Suprapubic skin (tissue), 4 donors: ENCODE measurements around the gene HSP90AB1. TPM values are rescaled to one million over a fixed set of nuclear protein-coding genes. Genes with fewer than 3 reads are reported as not detected.

Experiments
- DNase-seq, 2 donors: peaks; one replicate each; pipeline ENCODE4 v3.0.0-alpha.2; 2019; ENCODE audit warnings: low spot score in 2 of 2
- H3K27ac ChIP-seq: fragments of 200-600 bp; sonication (generic); one replicate; pipeline ENCODE4 v1.5.1; 2019
- H3K27me3 ChIP-seq: fragments of 200-600 bp; sonication (generic); one replicate; pipeline ENCODE4 v1.5.1; 2019
- H3K36me3 ChIP-seq: fragments of 200-600 bp; sonication (generic); one replicate; pipeline ENCODE4 v1.5.1; 2019
- H3K4me1 ChIP-seq: fragments of 200-600 bp; sonication (generic); one replicate; pipeline ENCODE4 v1.5.1; 2019
- H3K4me3 ChIP-seq: fragments of 200-600 bp; sonication (generic); one replicate; pipeline ENCODE4 v1.5.1; 2019; ENCODE audit warnings: mild to moderate bottlenecking
- H3K9me3 ChIP-seq: fragments of 200-600 bp; sonication (generic); one replicate; pipeline ENCODE4 v1.5.1; 2019
- CTCF ChIP-seq, 2 donors: fragments of 200-600 bp in 1 of 2; fragments of 450-650 bp in 1 of 2; sonication (generic) in 1 of 2; IDR thresholded peaks; one replicate each; pipeline ENCODE4 v1.5.1; 2016 to 2019; ENCODE audit warnings: antibody characterized with exemption in 2 of 2, mild to moderate bottlenecking in 1 of 2, moderate library complexity in 1 of 2
- EP300 ChIP-seq: sonication (generic); formaldehyde crosslinking; IDR thresholded peaks from one replicate; pipeline ENCODE4 v1.6.1; 2017; ENCODE audit warnings: antibody characterized with exemption
- POLR2A ChIP-seq, 2 donors: fragments of 450-650 bp; IDR thresholded peaks; one replicate each; pipeline ENCODE4 v1.6.1; 2017; ENCODE audit warnings: antibody characterized with exemption in 2 of 2, mild to moderate bottlenecking in 2 of 2, moderate library complexity in 2 of 2
- POLR2AphosphoS5 ChIP-seq, 3 donors: sonication (generic); formaldehyde crosslinking; IDR thresholded peaks; one replicate each; pipeline ENCODE4 v1.6.1; 2017; ENCODE audit warnings: antibody characterized with exemption in 3 of 3
- WGBS: methylation state at CpG from one replicate; pipeline ENCODE4 v1.1.5; 2018; 5-methylcytosine and 5-hydroxymethylcytosine counted together
- total RNA-seq, 4 donors: library from RNA; depleted of rRNA; stranded (reverse); fragments of >200 nt; gene quantifications; one replicate each; pipeline ENCODE4 v1.1.0, GENCODE V29; 2016

HSP90AB1 gene
- total RNA-seq, 4 donors from 2014 or later = 450 to 830 (median 678) TPM

DNA sequence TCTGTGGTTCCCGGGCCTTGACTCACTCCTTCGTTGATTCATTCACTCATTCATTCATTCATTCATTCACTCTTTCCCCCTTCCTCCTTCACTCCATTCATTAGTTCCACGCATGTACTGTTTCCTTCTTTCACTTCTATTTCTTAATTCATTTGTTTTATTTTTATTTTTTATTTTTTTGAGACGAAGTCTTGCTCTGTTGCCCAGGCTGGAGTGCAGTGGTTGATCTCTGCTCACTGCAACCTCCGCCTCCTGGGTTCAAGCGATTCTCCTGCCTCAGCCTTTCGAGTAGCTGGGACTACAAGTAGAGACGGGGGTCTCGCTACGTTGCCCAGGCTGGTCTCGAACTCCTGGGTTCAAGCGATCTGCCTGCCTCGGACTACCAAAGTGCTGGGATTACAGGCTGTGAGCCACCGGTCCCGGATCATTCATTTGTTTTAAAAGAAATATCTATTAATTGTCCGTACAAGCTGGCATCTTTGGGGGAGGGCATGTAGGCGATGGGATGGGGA, 18.9 kb downstream of the HSP90AB1 start:
- no peak for DNase-seq
- peaks cover 39% of the 10 kb centered on the region for H3K4me1 ChIP-seq
- H3K27ac ChIP-seq = peak overlapping the region; percentile 72
- TF ChIP-seq POLR2A (IDR thresholded peaks at IDR 0.05) = no peak
- no peak for TF ChIP-seq POLR2AphosphoS5 (IDR thresholded peaks at IDR 0.05)
- TF ChIP-seq CTCF (IDR thresholded peaks at IDR 0.05) = no peak
- no peak for TF ChIP-seq EP300
- H3K9me3 ChIP-seq = no peaks in the 10 kb centered on the region
- H3K36me3 ChIP-seq = no peaks in the 10 kb centered on the region
- peaks cover 10% of the 10 kb centered on the region for H3K27me3 ChIP-seq
- 66% methylated on average over 17 of the region's 17 CpGs for WGBS
- H3K4me3 ChIP-seq = peak overlapping the region; percentile 62

GRCh38 chr6:44266347-44266746, 19.4 kb downstream of the HSP90AB1 start:
- no peak for DNase-seq
- no peak for TF ChIP-seq POLR2A (IDR thresholded peaks at IDR 0.05)
- Histone ChIP-seq H3K27me3 (peaks cover 15% of the 10 kb centered on the region), H3K27ac (no peak overlapping the region), H3K4me3 (no peak overlapping the region), H3K36me3 (no peaks in the 10 kb centered on the region), H3K4me1 (peaks cover 42% of the 10 kb centered on the region), H3K9me3 (no peaks in the 10 kb centered on the region)
- WGBS = 82% methylated on average over 3 of the region's 3 CpGs

DNA sequence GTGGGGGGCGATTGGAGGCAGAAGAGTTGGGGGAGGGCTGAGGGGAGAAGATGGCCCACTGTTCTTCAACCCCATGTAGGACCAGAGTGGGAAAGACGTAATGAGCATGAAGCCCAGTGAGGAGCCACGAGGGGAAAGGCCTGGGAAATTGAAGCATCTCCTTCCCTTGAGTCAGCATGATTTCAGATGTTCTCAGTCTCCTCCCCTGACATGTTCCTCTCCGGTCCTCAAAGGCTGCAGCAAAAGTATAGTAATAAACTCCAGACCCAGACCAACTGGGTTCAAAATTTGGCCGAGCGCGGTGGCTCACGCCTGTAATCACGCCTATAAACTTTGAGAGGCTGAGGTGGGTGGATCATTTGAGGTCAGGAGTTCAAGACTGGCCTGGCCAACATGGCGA, 20.4 kb downstream of the HSP90AB1 start:
- no peak for TF ChIP-seq POLR2AphosphoS5 (IDR thresholded peaks at IDR 0.05)
- no peak for TF ChIP-seq POLR2A (IDR thresholded peaks at IDR 0.05)
- TF ChIP-seq CTCF (IDR thresholded peaks at IDR 0.05) = no peak
- TF ChIP-seq EP300 = no peak
- WGBS = 66% methylated on average over 10 of the region's 10 CpGs
- Histone ChIP-seq H3K9me3 (no peaks in the 10 kb centered on the region), H3K4me3 (no peak overlapping the region), H3K36me3 (no peaks in the 10 kb centered on the region), H3K27ac (no peak overlapping the region), H3K27me3 (peaks cover 24% of the 10 kb centered on the region), H3K4me1 (peaks cover 38% of the 10 kb centered on the region)
- DNase-seq = no peak

GRCh38 chr6:44268095-44268628, 21.3 kb downstream of the HSP90AB1 start:
- no peak for TF ChIP-seq POLR2AphosphoS5 (IDR thresholded peaks at IDR 0.05)
- TF ChIP-seq POLR2A (IDR thresholded peaks at IDR 0.05) = no peak
- peak; percentile 28 to 92 for TF ChIP-seq CTCF (IDR thresholded peaks at IDR 0.05)
- TF ChIP-seq EP300 = no peak
- Histone ChIP-seq H3K4me3 (no peak overlapping the region), H3K27me3 (peaks cover 33% of the 10 kb centered on the region), H3K36me3 (no peaks in the 10 kb centered on the region), H3K4me1 (peaks cover 29% of the 10 kb centered on the region), H3K27ac (no peak overlapping the region), H3K9me3 (no peaks in the 10 kb centered on the region)
- DNase-seq = no peak
- WGBS = 30% methylated on average over 5 of the region's 5 CpGs

GRCh38 chr6:44269178-44269920, 22.4 kb downstream of the HSP90AB1 start:
- H3K9me3 ChIP-seq = no peaks in the 10 kb centered on the region
- 55% methylated on average over 1 of the region's 1 CpG for WGBS
- H3K36me3 ChIP-seq = no peaks in the 10 kb centered on the region
- TF ChIP-seq POLR2A (IDR thresholded peaks at IDR 0.05) (no peak), CTCF (IDR thresholded peaks at IDR 0.05) (no peak), EP300 (no peak), POLR2AphosphoS5 (IDR thresholded peaks at IDR 0.05) (no peak)
- no peak for DNase-seq
- peaks cover 17% of the 10 kb centered on the region for H3K4me1 ChIP-seq
- H3K27me3 ChIP-seq = peaks cover 43% of the 10 kb centered on the region
- no peak overlapping the region for H3K4me3 ChIP-seq
- H3K27ac ChIP-seq = no peak overlapping the region
